ENCODE results near the gene C16orf74. TPM values are rescaled to one million over a fixed set of nuclear protein-coding genes. Genes with fewer than 3 reads are reported as not detected.

Gene C16orf74
- total and polyA plus RNA-seq, 2 experiments from 2014 or later, result 5.3 to 7.8 TPM

GRCh38 chr16:85699628-85700027 lies 51.3 kb downstream of the C16orf74 start:
- 64% methylated on average over 7 of the region's 7 CpGs for WGBS (ENCODE audit: low lambda C conversion rate, missing lambda C conversion rate)
- no peak for DNase-seq (ENCODE audit: low spot score)

DNA sequence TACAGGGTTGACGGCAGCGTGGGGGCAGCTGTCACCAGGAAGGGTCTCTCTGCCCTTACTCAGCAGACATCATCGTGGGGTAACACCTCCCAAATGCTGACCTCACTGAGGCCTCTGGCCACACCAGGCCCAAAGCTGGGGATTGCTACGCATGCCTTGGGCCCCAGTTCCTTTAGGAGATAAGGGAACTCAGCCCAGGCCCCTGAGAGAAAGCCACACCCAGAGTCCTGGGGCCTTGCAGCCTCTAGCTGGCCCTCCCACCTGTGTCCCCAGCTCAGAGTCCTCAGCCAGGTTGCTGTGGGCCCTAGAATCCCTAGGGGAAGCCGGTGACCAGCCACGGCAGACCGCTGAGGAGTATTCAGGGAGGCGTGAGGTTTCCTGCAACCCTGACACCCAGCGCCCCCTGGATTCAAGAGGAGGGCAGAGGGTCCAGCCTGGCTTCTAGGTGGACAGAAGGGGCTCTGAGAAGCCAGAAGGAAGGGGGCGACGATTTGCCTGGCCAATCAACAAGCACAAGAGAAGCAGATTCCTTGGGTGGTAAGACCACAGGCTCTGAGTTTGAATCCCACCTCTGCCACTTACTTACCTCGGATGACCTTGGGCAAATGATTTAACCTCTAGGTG lies 51.8 kb downstream of the C16orf74 start:
- Histone ChIP-seq H3K79me2 (no peaks in the 10 kb centered on the region), H3K4me1 (ENCODE audit: insufficient read depth) (no peaks in the 10 kb centered on the region), H4K20me1 (ENCODE audit: insufficient read depth, poor library complexity, severe bottlenecking) (no peaks in the 10 kb centered on the region), H2AFZ (no peak overlapping the region), H3K9me3 (ENCODE audit: low read depth) (no peaks in the 10 kb centered on the region), H3K27ac (no peak overlapping the region), H3K4me3 (no peak overlapping the region), H3K4me2 (no peak overlapping the region), H3K36me3 (replicated peaks; ENCODE audit: insufficient read depth, low read depth) (no peaks in the 10 kb centered on the region), H3K27me3 (no peaks in the 10 kb centered on the region), H3K9me2 (replicated peaks; ENCODE audit: insufficient read depth) (no peaks in the 10 kb centered on the region)
- TF ChIP-seq CTCF (IDR thresholded peaks at IDR 0.05; ENCODE audit: poor library complexity), result no peak
- no peak for TF ChIP-seq EZH2phosphoT487 (IDR thresholded peaks at IDR 0.05; ENCODE audit: low read depth, severe bottlenecking, unreplicated experiment)
- TF ChIP-seq EZH2 (IDR thresholded peaks at IDR 0.05; ENCODE audit: borderline replicate concordance), result no peak
- no peak for DNase-seq (ENCODE audit: low spot score)
- WGBS (ENCODE audit: low lambda C conversion rate, missing lambda C conversion rate), result 65% methylated on average over 12 of the region's 12 CpGs

More at GRCh38 chr16:85699628-85700027, 51.3 kb downstream of the C16orf74 start:
- Histone ChIP-seq H3K9me3 (ENCODE audit: low read depth) (no peaks in the 10 kb centered on the region), H3K27ac (no peak overlapping the region), H2AFZ (no peak overlapping the region), H3K4me2 (no peak overlapping the region), H3K27me3 (no peaks in the 10 kb centered on the region), H3K79me2 (no peaks in the 10 kb centered on the region), H3K4me1 (ENCODE audit: insufficient read depth) (no peaks in the 10 kb centered on the region), H3K4me3 (no peak overlapping the region), H4K20me1 (ENCODE audit: insufficient read depth, poor library complexity, severe bottlenecking) (no peaks in the 10 kb centered on the region), H3K36me3 (replicated peaks; ENCODE audit: insufficient read depth, low read depth) (no peaks in the 10 kb centered on the region), H3K9me2 (replicated peaks; ENCODE audit: insufficient read depth) (no peaks in the 10 kb centered on the region)
- TF ChIP-seq CTCF (IDR thresholded peaks at IDR 0.05; ENCODE audit: poor library complexity), result no peak
- no peak for TF ChIP-seq EZH2phosphoT487 (IDR thresholded peaks at IDR 0.05; ENCODE audit: low read depth, severe bottlenecking, unreplicated experiment)
- no peak for TF ChIP-seq EZH2 (IDR thresholded peaks at IDR 0.05; ENCODE audit: borderline replicate concordance)

DNA sequence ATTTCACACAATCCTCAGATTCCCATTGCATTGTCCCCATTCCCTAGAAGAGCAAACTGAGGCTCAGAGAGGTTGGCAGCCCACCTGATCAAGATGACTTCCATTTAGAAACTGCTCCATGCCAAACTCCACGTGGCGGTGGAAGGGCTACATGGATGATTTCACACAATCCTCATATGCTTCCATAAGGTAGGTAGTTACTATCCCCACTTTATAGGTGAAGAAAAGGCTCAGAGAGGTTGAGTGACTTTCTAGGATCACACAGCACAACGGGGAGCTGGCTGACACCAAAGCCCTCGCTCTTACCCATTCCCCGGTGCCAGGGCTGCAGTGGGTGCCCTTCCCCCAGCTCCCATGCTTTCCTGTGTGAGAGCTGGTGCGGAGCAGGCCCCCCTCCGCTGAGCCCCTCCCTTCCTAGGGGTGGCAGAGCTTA lies 52.4 kb downstream of the C16orf74 start:
- TF ChIP-seq EZH2 (IDR thresholded peaks at IDR 0.05; ENCODE audit: borderline replicate concordance), result no peak
- no peak for TF ChIP-seq CTCF (IDR thresholded peaks at IDR 0.05; ENCODE audit: poor library complexity)
- no peak for TF ChIP-seq EZH2phosphoT487 (IDR thresholded peaks at IDR 0.05; ENCODE audit: low read depth, severe bottlenecking, unreplicated experiment)
- Histone ChIP-seq H3K79me2 (no peaks in the 10 kb centered on the region), H3K4me3 (no peak overlapping the region), H3K27ac (no peak overlapping the region), H3K9me3 (ENCODE audit: low read depth) (no peaks in the 10 kb centered on the region), H3K27me3 (no peaks in the 10 kb centered on the region), H4K20me1 (ENCODE audit: insufficient read depth, poor library complexity, severe bottlenecking) (no peaks in the 10 kb centered on the region), H3K9me2 (replicated peaks; ENCODE audit: insufficient read depth) (no peaks in the 10 kb centered on the region), H2AFZ (no peak overlapping the region), H3K36me3 (replicated peaks; ENCODE audit: insufficient read depth, low read depth) (no peaks in the 10 kb centered on the region), H3K4me2 (no peak overlapping the region), H3K4me1 (ENCODE audit: insufficient read depth) (no peaks in the 10 kb centered on the region)
- DNase-seq (ENCODE audit: low spot score), result no peak
- WGBS (ENCODE audit: low lambda C conversion rate, missing lambda C conversion rate), result 92% methylated on average over 7 of the region's 7 CpGs
